H1 (cell line): Measurements from ENCODE around the gene TMED9. TPM values are rescaled to one million over a fixed set of nuclear protein-coding genes. Genes with fewer than 3 reads are reported as not detected.

Source experiments
- CTCF ChIA-PET: fragments of 300-600 bp; sonication (Branson Sonifier 250); formaldehyde crosslinking; loops from one replicate; lab custom pipeline; 2021; ENCODE audit not compliant: partially characterized antibody; lab: Charles Lee
- POLR2A ChIA-PET: fragments of 300-600 bp; sonication (Branson Sonifier 250); formaldehyde crosslinking; loops from one replicate; lab custom pipeline; 2021; ENCODE audit warnings: inconsistent platforms; ENCODE audit not compliant: partially characterized antibody; lab: Charles Lee
- DNase-seq, 2 experiments: peaks; one replicate each; pipeline versions ENCODE4 v3.0.0 to v3.0.0-alpha.2; 2010 to 2022; ENCODE audit warnings: low spot score in 2 of 2, low read depth in 1 of 2, mixed read lengths in 1 of 2
- FAIRE-seq: peaks from 2 replicates; lab custom pipeline; 2011; peaks lifted over from hg19 to GRCh38; lab: Jason Lieb, UNC
- H2AFZ ChIP-seq: 2 replicates; pipeline ENCODE4 v1.8.1; 2012; ENCODE audit warnings: low read length, inconsistent platforms
- H2AK5ac ChIP-seq: 2 replicates; pipeline ENCODE4 v1.6.1; 2013; ENCODE audit warnings: low read depth, low read length
- H2BK120ac ChIP-seq: replicated peaks from 2 replicates; pipeline ENCODE3; 2013; ENCODE audit warnings: low read depth, low read length, inconsistent platforms
- H2BK12ac ChIP-seq: 2 replicates; pipeline ENCODE4 v1.6.1; 2013; ENCODE audit warnings: low read depth, low read length
- H2BK15ac ChIP-seq: 2 replicates; pipeline ENCODE4 v1.6.1; 2013; ENCODE audit warnings: low read length
- H2BK20ac ChIP-seq: 2 replicates; pipeline ENCODE4 v1.6.1; 2013; ENCODE audit warnings: low read length
- H2BK5ac ChIP-seq: 2 replicates; pipeline ENCODE4 v1.6.1; 2013; ENCODE audit warnings: low read depth, low read length
- H3K14ac ChIP-seq: 2 replicates; pipeline ENCODE4 v1.6.1; 2013; ENCODE audit warnings: inconsistent platforms; ENCODE audit not compliant: insufficient read length
- H3K18ac ChIP-seq: 2 replicates; pipeline ENCODE4 v1.6.1; 2013; ENCODE audit warnings: low read length; ENCODE audit errors: extremely low read depth
- H3K23ac ChIP-seq: 2 replicates; pipeline ENCODE4 v1.6.1; 2013; ENCODE audit warnings: inconsistent platforms; ENCODE audit not compliant: insufficient read length
- H3K23me2 ChIP-seq: 2 replicates; pipeline ENCODE4 v1.6.1; 2013; ENCODE audit warnings: low read depth, low read length
- H3K27ac ChIP-seq: 2 replicates; pipeline ENCODE4 v1.6.1; 2011; ENCODE audit warnings: low read depth, low read length, inconsistent platforms
- H3K27me3 ChIP-seq, 4 experiments: replicated peaks in 1 of 4; 1 replicate in 1 of 4; 2 replicates in 3 of 4; pipeline versions ENCODE4 v1.6.1 to v1.8.1; 2011 to 2013; ENCODE audit warnings: low read length in 3 of 4, mild to moderate bottlenecking in 3 of 4, inconsistent platforms in 2 of 4, mixed read lengths in 2 of 4, moderate library complexity in 1 of 4; ENCODE audit not compliant: control insufficient read depth in 3 of 4, insufficient read depth in 3 of 4; ENCODE audit errors: extremely low read depth in 1 of 4
- H3K36me3 ChIP-seq, 4 experiments: 2 replicates each; pipeline versions ENCODE4 v1.6.1 to v1.8.1; 2011 to 2013; ENCODE audit warnings: mild to moderate bottlenecking in 4 of 4, low read length in 3 of 4, moderate library complexity in 2 of 4, control low read depth in 1 of 4, inconsistent platforms in 1 of 4; ENCODE audit not compliant: insufficient read depth in 4 of 4, control insufficient read depth in 2 of 4
- H3K4ac ChIP-seq: replicated peaks from 2 replicates; pipeline ENCODE3; 2013; ENCODE audit warnings: low read length, low read depth, mixed read lengths, inconsistent platforms; ENCODE audit not compliant: insufficient read length
- H3K4me1 ChIP-seq, 4 experiments: replicated peaks in 1 of 4; 1 replicate in 1 of 4; 2 replicates in 3 of 4; pipeline versions ENCODE4 v1.6.1 to v1.8.1; 2011 to 2013; ENCODE audit warnings: low read length in 3 of 4, inconsistent platforms in 2 of 4, mixed read lengths in 1 of 4; ENCODE audit not compliant: insufficient read depth in 4 of 4, control insufficient read depth in 3 of 4
- H3K4me2 ChIP-seq, 2 experiments: 2 replicates each; pipeline versions ENCODE4 v1.6.1 to v1.8.1; 2011 to 2013; ENCODE audit warnings: low read depth in 2 of 2, low read length in 2 of 2, control low read depth in 1 of 2, inconsistent platforms in 1 of 2, mild to moderate bottlenecking in 1 of 2; ENCODE audit not compliant: insufficient read depth in 1 of 2
- H3K4me3 ChIP-seq, 4 experiments: fragments of 200-600, 300-600 bp in 1 of 4; sonication (generic), shearing (Covaris generic), sonication (Bioruptor Twin) in 1 of 4; 2 replicates each; pipeline versions ENCODE4 v1.5.1 to v1.8.1; 2011 to 2016; ENCODE audit warnings: low read length in 4 of 4, low read depth in 3 of 4, control low read depth in 2 of 4, inconsistent platforms in 2 of 4, mild to moderate bottlenecking in 2 of 4, mixed read lengths in 1 of 4, moderate library complexity in 1 of 4; ENCODE audit not compliant: insufficient read depth in 2 of 4; ENCODE audit errors: extremely low read depth in 1 of 4
- H3K56ac ChIP-seq: replicated peaks from 2 replicates; pipeline ENCODE3; 2013; ENCODE audit warnings: low read depth, mild to moderate bottlenecking, mixed read lengths, low read length, inconsistent platforms; ENCODE audit not compliant: insufficient read length
- H3K79me1 ChIP-seq: 2 replicates; pipeline ENCODE4 v1.6.1; 2013; ENCODE audit warnings: low read depth, low read length, control low read depth
- H3K79me2 ChIP-seq, 2 experiments: 2 replicates each; pipeline versions ENCODE4 v1.6.1 to v1.8.1; 2012 to 2013; ENCODE audit warnings: low read length in 2 of 2, mild to moderate bottlenecking in 2 of 2, inconsistent platforms in 1 of 2; ENCODE audit not compliant: insufficient read depth in 2 of 2, control insufficient read depth in 1 of 2
- H3K9ac ChIP-seq, 4 experiments: replicated peaks in 1 of 4; 1 replicate in 1 of 4; 2 replicates in 3 of 4; pipeline versions ENCODE4 v1.6.1 to v1.8.1; 2011 to 2013; ENCODE audit warnings: low read depth in 3 of 4, low read length in 3 of 4, control low read depth in 2 of 4, mild to moderate bottlenecking in 2 of 4, moderate library complexity in 2 of 4, inconsistent platforms in 1 of 4; ENCODE audit errors: extremely low read depth in 1 of 4
- H3K9me3 ChIP-seq, 2 experiments: 2 replicates each; pipeline versions ENCODE4 v1.6.1 to v1.8.1; 2012 to 2013; ENCODE audit warnings: mild to moderate bottlenecking in 2 of 2, moderate library complexity in 2 of 2, control low read depth in 1 of 2, inconsistent platforms in 1 of 2, low read depth in 1 of 2, low read length in 1 of 2, mixed read lengths in 1 of 2; ENCODE audit not compliant: insufficient read depth in 2 of 2
- H4K20me1 ChIP-seq, 2 experiments: replicated peaks in 1 of 2; 2 replicates each; pipeline versions ENCODE3 to v1.8.1; 2011 to 2013; ENCODE audit warnings: inconsistent platforms in 2 of 2, low read length in 2 of 2, mild to moderate bottlenecking in 1 of 2; ENCODE audit not compliant: insufficient read depth in 2 of 2, control insufficient read depth in 1 of 2
- H4K5ac ChIP-seq: 2 replicates; pipeline ENCODE4 v1.6.1; 2013; ENCODE audit warnings: low read length, low read depth, mixed read lengths, inconsistent platforms; ENCODE audit not compliant: insufficient read length
- H4K8ac ChIP-seq: 2 replicates; pipeline ENCODE4 v1.8.0; 2013; ENCODE audit warnings: mild to moderate bottlenecking, moderate library complexity, low read length, inconsistent platforms; ENCODE audit not compliant: insufficient read depth; ENCODE audit errors: extremely low read depth
- H4K91ac ChIP-seq: replicated peaks from 2 replicates; pipeline ENCODE3; 2013; ENCODE audit warnings: low read length, mixed read lengths, inconsistent platforms; ENCODE audit not compliant: insufficient read length
- BRCA1 ChIP-seq: IDR thresholded peaks from 2 replicates; pipeline ENCODE4 v1.6.1; 2012; ENCODE audit warnings: low read depth, low read length, improper control_type of control experiment
- POLR2AphosphoS5 ChIP-seq: IDR thresholded peaks from 2 replicates; pipeline ENCODE4 v1.6.1; 2011; ENCODE audit warnings: low read depth, low read length
- WGBS, 2 experiments: shearing (Covaris generic) in 1 of 2; methylation state at CpG; one replicate each; pipeline versions ENCODE4 v1.1.6 to v1.1.7; 2013 to 2015; ENCODE audit warnings: low lambda C conversion rate in 2 of 2, mixed read lengths in 2 of 2, inconsistent platforms in 1 of 2, low coverage in 1 of 2, missing lambda C conversion rate in 1 of 2; ENCODE audit not compliant: insufficient replicate concordance in 2 of 2, insufficient coverage in 1 of 2, insufficient read length in 1 of 2; ENCODE audit errors: extremely low coverage in 1 of 2, missing lambda C conversion rate in 1 of 2; 5-methylcytosine and 5-hydroxymethylcytosine counted together
- polyA plus RNA-seq, 7 experiments: library from polyadenylated mRNA; depleted of rRNA in 3 of 7; stranded (reverse) in 5 of 7; unstranded in 2 of 7; fragments of >200 nt in 5 of 7; fragments of 200-250 nt in 2 of 7; gene quantifications; 1 replicate in 5 of 7; 2 replicates in 1 of 7; 4 replicates in 1 of 7; pipeline versions ENCODE4 v1.2.1 to v1.2.3, GENCODE V29; 2011 to 2013; ENCODE audit warnings: missing spikeins in 2 of 7, mixed read lengths in 2 of 7
- total RNA-seq: library from RNA; stranded (reverse); fragmentation: NEBNext Ultra II Directional; extraction: Animal tissue kit (Norgen Biotek cat#: 25700); gene quantifications from 2 replicates; pipeline ENCODE4 v1.2.1, GENCODE V29; 2021

The TMED9 gene
- total and polyA plus RNA-seq, 2 of the 8 experiments (the other 6 are each of a cell fraction or from before 2014, with no cell fraction given): 130 to 160 TPM

DNA sequence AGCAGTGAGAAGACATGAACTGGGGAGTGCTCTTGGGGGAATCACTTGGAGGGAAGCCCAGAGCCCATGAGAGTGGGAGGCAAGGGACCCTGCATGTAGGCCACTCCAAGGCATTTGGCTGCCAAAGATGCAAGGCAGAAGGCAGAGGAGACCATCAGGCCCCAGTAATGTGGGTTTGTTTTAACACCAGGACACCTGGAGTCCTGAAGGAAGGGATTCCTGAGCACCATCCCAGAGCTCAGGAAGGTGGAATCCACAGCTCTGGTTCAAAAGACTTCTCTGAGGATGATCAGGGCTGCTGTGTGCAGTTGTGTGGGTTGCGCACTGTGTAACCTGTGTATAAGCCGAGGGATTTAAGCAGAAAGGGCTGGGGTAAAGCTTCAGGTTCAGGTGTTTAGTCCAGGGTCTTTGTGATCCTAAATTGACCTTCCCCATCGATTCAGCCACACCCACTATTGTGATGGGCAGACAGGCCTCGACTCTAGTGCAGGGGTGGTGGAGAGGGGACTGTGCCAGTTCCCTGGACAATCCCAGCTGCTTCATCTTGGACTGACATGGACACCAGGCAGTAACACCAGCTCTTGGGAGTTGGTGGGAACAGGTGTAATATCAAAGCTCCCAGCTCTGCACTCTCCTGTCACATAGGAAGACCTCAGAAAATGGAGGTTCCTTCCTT is 18.9 kb downstream of the TMED9 start:
- ChIA-PET POLR2A (interaction anchor here (1.0 to 8.5 kb wide), 5 partner anchors 11 to 65 kb away, joined by 3 to 72 read pairs (median 5); partner anchors contain the start of genes B4GALT7 and TMED9), CTCF (interaction anchor here (1.0 to 1.4 kb wide), 2 partner anchors 11 to 65 kb away, joined by 3 read pairs; partner anchors contain the start of gene B4GALT7)
- no peak overlapping the region for H4K8ac ChIP-seq
- H2AFZ ChIP-seq: no peak overlapping the region
- no peak overlapping the region for H2BK5ac ChIP-seq
- H2BK12ac ChIP-seq: no peak overlapping the region
- 88% methylated on average over 4 of the region's 4 CpGs; no CpG with 5 or more reads in 1 of the 2 experiments for WGBS, 2 experiments
- no peaks in the 10 kb centered on the region for H3K79me2 ChIP-seq
- H3K27me3 ChIP-seq: no peaks in the 10 kb centered on the region
- no peak overlapping the region for H3K14ac ChIP-seq
- H3K56ac ChIP-seq: no peak overlapping the region
- H3K79me1 ChIP-seq: no peaks in the 10 kb centered on the region
- H2AK5ac ChIP-seq: no peak overlapping the region
- no peak overlapping the region for H3K4me3 ChIP-seq
- H4K20me1 ChIP-seq: peaks cover 0 to 4% of the 10 kb centered on the region in 2 experiments
- no peak overlapping the region for H2BK20ac ChIP-seq
- DNase-seq (peak in 1 of 2 experiments; percentile 43), FAIRE-seq (no peak)
- H3K9ac ChIP-seq: no peak overlapping the region
- H2BK120ac ChIP-seq: no peak overlapping the region
- no peaks in the 10 kb centered on the region for H3K9me3 ChIP-seq
- no peaks in the 10 kb centered on the region for H3K23me2 ChIP-seq
- TF ChIP-seq POLR2AphosphoS5: 0 out of 2 replicates have a peak, but pooled peaks have one; percentile 6
- no peak for TF ChIP-seq BRCA1
- no peak overlapping the region for H3K4me2 ChIP-seq
- no peak overlapping the region for H3K23ac ChIP-seq
- H4K5ac ChIP-seq: no peak overlapping the region
- H3K4ac ChIP-seq: no peak overlapping the region
- no peak overlapping the region for H3K27ac ChIP-seq
- no peak overlapping the region for H2BK15ac ChIP-seq
- H3K4me1 ChIP-seq: peaks cover 0 to 17% (median 10%) of the 10 kb centered on the region in 4 experiments; a peak in 5 of 7 replicates
- peaks cover 0 to 7% (median 0%) of the 10 kb centered on the region in 4 experiments; a peak in 2 of 8 replicates for H3K36me3 ChIP-seq
- no peak overlapping the region for H3K18ac ChIP-seq
- no peak overlapping the region for H4K91ac ChIP-seq
